ENCODE data around the gene RC3H2. TPM values are rescaled to one million over a fixed set of nuclear protein-coding genes. Genes with fewer than 3 reads are reported as not detected.

RC3H2 gene
- polyA plus RNA-seq, 2 donors = 8.5 to 9.2 TPM

Other genes starting within 250 kb of the RC3H2 start
- gene OR1B1, start 247.7 kb downstream of the RC3H2 start, polyA plus RNA-seq = not detected
- gene OR1L1, start 243.6 kb downstream of the RC3H2 start, polyA plus RNA-seq = not detected
- not detected for gene OR1L3, start 230.2 kb downstream of the RC3H2 start, polyA plus RNA-seq
- gene OR1L4, start 181.4 kb downstream of the RC3H2 start, polyA plus RNA-seq = not detected
- gene OR1L6, start 163.1 kb downstream of the RC3H2 start, polyA plus RNA-seq = not detected
- not detected for gene OR5C1, start 116.4 kb downstream of the RC3H2 start, polyA plus RNA-seq
- not detected for gene OR1K1, start 105.2 kb downstream of the RC3H2 start, polyA plus RNA-seq
- gene PDCL, start 76.8 kb downstream of the RC3H2 start, polyA plus RNA-seq = 1 to 10 TPM; 6.7 to 7.3 TPM
- gene ZBTB6, start 8.0 kb upstream of the RC3H2 start, polyA plus RNA-seq = 1 to 10 TPM; 1.7 to 3.1 TPM
- 1 to 10 TPM; 2.0 to 2.1 TPM for gene ZBTB26, start 26.2 kb upstream of the RC3H2 start, polyA plus RNA-seq
- gene RABGAP1, start 35.7 kb upstream of the RC3H2 start, polyA plus RNA-seq = 10 to 100 TPM; 12.0 to 16.4 TPM
- gene GPR21, start 128.3 kb upstream of the RC3H2 start, polyA plus RNA-seq = under 1 TPM; 0.12 to 0.20 TPM

Measured in esophagus (tissue), 2 donors.